ENCODE measurements around the gene SSPN. TPM values are rescaled to one million over a fixed set of nuclear protein-coding genes. Genes with fewer than 3 reads are reported as not detected.

Gene SSPN
- total RNA-seq, 2 donors from 2014 or later = 1.3 to 3.7 TPM

DNA sequence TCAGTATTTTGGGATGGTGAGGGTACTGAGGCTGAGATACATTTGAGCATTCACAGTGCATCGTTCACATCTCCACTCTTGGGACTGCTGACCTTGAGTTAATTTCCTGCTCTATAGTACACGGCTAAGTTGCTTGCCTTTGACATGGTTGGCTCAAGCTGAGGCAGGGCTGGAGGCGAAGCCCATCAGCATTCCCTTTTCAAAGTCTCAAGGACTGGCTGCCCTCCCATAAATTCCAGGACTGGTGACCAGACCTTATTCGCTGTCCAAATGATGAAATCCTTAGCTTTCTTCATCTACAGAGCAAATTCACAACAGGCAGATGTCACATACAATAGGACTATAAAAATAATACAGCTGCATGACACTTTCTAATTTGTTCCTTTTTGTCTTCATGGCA lies 85.9 kb downstream of the SSPN start:
- TF ChIP-seq, protein P1, sequence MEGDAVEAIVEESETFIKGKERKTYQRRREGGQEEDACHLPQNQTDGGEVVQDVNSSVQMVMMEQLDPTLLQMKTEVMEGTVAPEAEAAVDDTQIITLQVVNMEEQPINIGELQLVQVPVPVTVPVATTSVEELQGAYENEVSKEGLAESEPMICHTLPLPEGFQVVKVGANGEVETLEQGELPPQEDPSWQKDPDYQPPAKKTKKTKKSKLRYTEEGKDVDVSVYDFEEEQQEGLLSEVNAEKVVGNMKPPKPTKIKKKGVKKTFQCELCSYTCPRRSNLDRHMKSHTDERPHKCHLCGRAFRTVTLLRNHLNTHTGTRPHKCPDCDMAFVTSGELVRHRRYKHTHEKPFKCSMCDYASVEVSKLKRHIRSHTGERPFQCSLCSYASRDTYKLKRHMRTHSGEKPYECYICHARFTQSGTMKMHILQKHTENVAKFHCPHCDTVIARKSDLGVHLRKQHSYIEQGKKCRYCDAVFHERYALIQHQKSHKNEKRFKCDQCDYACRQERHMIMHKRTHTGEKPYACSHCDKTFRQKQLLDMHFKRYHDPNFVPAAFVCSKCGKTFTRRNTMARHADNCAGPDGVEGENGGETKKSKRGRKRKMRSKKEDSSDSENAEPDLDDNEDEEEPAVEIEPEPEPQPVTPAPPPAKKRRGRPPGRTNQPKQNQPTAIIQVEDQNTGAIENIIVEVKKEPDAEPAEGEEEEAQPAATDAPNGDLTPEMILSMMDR (conservative IDR thresholded peaks at IDR 0.05) = no peak

DNA sequence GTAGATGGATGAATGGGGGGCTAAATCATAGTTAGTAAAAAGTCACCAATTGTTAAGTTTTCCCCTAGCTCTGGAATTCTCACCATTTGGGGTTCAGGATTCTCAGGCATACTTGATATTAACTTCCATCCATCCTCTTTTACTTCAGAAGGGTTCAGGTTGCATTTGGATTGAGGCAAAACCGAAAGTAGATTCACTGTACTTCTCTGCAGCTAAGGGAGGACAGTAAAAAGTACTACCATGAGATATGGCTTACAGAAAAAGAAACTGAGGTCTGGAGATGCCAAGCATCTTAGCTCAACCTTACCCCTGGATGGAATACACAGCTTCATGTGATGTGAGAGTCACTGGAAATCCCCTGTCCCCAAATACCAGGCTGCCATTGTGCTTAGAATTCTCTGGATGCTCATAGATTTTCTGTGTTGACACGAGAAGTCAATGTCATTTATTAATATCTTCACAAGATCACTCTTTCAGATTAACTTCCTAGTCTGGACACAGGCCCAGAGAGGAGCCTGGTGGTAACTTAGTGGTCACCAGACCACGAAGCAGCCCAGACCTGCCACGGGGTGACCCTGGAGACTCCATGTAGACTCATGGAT lies 87.1 kb downstream of the SSPN start:
- Histone ChIP-seq H3K4me1 (ENCODE audit: control insufficient read depth, insufficient read depth, low read length) (no peaks in the 10 kb centered on the region), H3K4me3 (ENCODE audit: low read length) (no peak overlapping the region), H3K9ac (ENCODE audit: extremely low read depth, low read length, poor library complexity, severe bottlenecking) (no peak overlapping the region), H3K9me3 (ENCODE audit: control insufficient read depth, low read length) (no peaks in the 10 kb centered on the region), H3K27me3 (ENCODE audit: control insufficient read depth, insufficient read depth, low read length, poor library complexity, severe bottlenecking) (peaks cover 6% of the 10 kb centered on the region), H3K36me3 (ENCODE audit: control insufficient read depth, insufficient read depth, low read length) (no peaks in the 10 kb centered on the region), H3K27ac (ENCODE audit: low read depth, low read length) (no peak overlapping the region)
- H3K27ac Mint-ChIP-seq = no peak overlapping the region
- TF ChIP-seq, protein P1 (conservative IDR thresholded peaks at IDR 0.05) = no peak
- no peaks in the 10 kb centered on the region for H3K36me3 Mint-ChIP-seq (ENCODE audit: low read depth)
- H3K9me3 Mint-ChIP-seq = no peaks in the 10 kb centered on the region
- no peak for DNase-seq
- H3K27me3 Mint-ChIP-seq (ENCODE audit: insufficient read depth) = peaks cover 12% of the 10 kb centered on the region
- H3K4me1 Mint-ChIP-seq = peaks cover 8% of the 10 kb centered on the region
- 80 to 82% methylated on average over 1 to 4 of the region's 4 CpGs for WGBS, 2 experiments (ENCODE audit: insufficient coverage in 1 of 2, insufficient read length in 1 of 2)
- H3K4me3 Mint-ChIP-seq = no peak overlapping the region

More for the DNA sequence above, 85.9 kb downstream of the SSPN start:
- no peak for DNase-seq
- Histone ChIP-seq H3K36me3 (ENCODE audit: control insufficient read depth, insufficient read depth, low read length) (no peaks in the 10 kb centered on the region), H3K27me3 (ENCODE audit: control insufficient read depth, insufficient read depth, low read length, poor library complexity, severe bottlenecking) (no peaks in the 10 kb centered on the region), H3K4me3 (ENCODE audit: low read length) (no peak overlapping the region), H3K4me1 (ENCODE audit: control insufficient read depth, insufficient read depth, low read length) (no peaks in the 10 kb centered on the region), H3K9ac (ENCODE audit: extremely low read depth, low read length, poor library complexity, severe bottlenecking) (no peak overlapping the region), H3K27ac (ENCODE audit: low read depth, low read length) (no peak overlapping the region), H3K9me3 (ENCODE audit: control insufficient read depth, low read length) (no peaks in the 10 kb centered on the region)
- Mint-ChIP-seq H3K27me3 (ENCODE audit: insufficient read depth) (peaks cover 8% of the 10 kb centered on the region), H3K4me3 (no peak overlapping the region), H3K36me3 (ENCODE audit: low read depth) (no peaks in the 10 kb centered on the region), H3K9me3 (no peaks in the 10 kb centered on the region), H3K4me1 (peaks cover 9% of the 10 kb centered on the region), H3K27ac (no peak overlapping the region)
- 90 to 91% methylated on average over 3 to 4 of the region's 4 CpGs for WGBS, 2 experiments (ENCODE audit: insufficient coverage in 1 of 2, insufficient read length in 1 of 2)

DNA sequence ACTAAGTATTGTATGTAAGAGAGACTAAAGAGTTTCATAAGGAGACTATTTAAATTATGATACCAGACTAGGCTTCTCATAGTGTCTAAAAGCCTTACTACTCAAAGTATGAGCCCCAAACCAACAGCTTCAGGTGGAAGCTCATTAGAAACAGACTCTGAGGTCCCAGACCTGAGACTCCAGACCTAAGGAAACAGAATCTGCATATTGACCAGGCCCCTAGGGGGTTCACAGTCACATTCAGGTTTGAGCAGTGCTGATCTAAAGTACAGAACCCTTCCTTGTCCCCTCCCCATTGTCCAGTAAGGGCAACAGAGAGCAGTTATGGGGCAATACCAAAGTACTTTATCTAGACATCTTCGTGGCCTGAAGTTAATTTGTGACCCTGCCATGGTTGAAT lies 87.7 kb downstream of the SSPN start:
- no peak overlapping the region for H3K9ac ChIP-seq (ENCODE audit: extremely low read depth, low read length, poor library complexity, severe bottlenecking)
- no peaks in the 10 kb centered on the region for H3K36me3 ChIP-seq (ENCODE audit: control insufficient read depth, insufficient read depth, low read length)
- H3K9me3 ChIP-seq (ENCODE audit: control insufficient read depth, low read length) = no peaks in the 10 kb centered on the region
- H3K27ac ChIP-seq (ENCODE audit: low read depth, low read length) = no peak overlapping the region
- H3K27me3 ChIP-seq (ENCODE audit: control insufficient read depth, insufficient read depth, low read length, poor library complexity, severe bottlenecking) = peaks cover 6% of the 10 kb centered on the region
- no peak for DNase-seq
- no peaks in the 10 kb centered on the region for H3K9me3 Mint-ChIP-seq
- H3K27me3 Mint-ChIP-seq (ENCODE audit: insufficient read depth) = peaks cover 15% of the 10 kb centered on the region
- H3K36me3 Mint-ChIP-seq (ENCODE audit: low read depth) = no peaks in the 10 kb centered on the region
- no peak overlapping the region for H3K27ac Mint-ChIP-seq
- no peak overlapping the region for H3K4me3 Mint-ChIP-seq
- H3K4me1 Mint-ChIP-seq = peaks cover 2% of the 10 kb centered on the region
- TF ChIP-seq, protein P1 (conservative IDR thresholded peaks at IDR 0.05) = no peak
- no peaks in the 10 kb centered on the region for H3K4me1 ChIP-seq (ENCODE audit: control insufficient read depth, insufficient read depth, low read length)
- no peak overlapping the region for H3K4me3 ChIP-seq (ENCODE audit: low read length)
- 71 to 100% methylated on average over 1 of the region's 1 CpG for whole genome bisulfite sequencing, 2 experiments (ENCODE audit: insufficient coverage in 1 of 2, insufficient read length in 1 of 2)
